8988T (cell line): ENCODE measurements around the gene KRT34.

Experiments
- DNase-seq: peaks from one replicate; pipeline ENCODE4 v3.0.0; 2011

The KRT34 gene

GRCh38 chr17:41328207-41328606, 53.9 kb downstream of the KRT34 start:
- no peak for DNase-seq
